Activated effector memory CD4-positive, alpha-beta T cell treated with Interleukin-2 at 50 U/mL for 16 hours (primary cell): Measurements from ENCODE around the gene ZMPSTE24.
"Not testable (repeated sequence)": the region's sequence is repeated elsewhere in the genome, so short reads cannot be mapped to it uniquely, and the experiment has no call there.

Source experiments
- DNase-seq: peaks from one replicate; pipeline ENCODE4 v3.0.0-alpha.2; 2020

ZMPSTE24 gene

GRCh38 chr1:40257688-40258444 lies at the start of gene ZMPSTE24:
Gene ZMPSTE24 (plus strand): TSS chr1:40258236. CDS start chr1:40258272, 36 bp downstream.
- DNase-seq, result peak; percentile 95

DNA sequence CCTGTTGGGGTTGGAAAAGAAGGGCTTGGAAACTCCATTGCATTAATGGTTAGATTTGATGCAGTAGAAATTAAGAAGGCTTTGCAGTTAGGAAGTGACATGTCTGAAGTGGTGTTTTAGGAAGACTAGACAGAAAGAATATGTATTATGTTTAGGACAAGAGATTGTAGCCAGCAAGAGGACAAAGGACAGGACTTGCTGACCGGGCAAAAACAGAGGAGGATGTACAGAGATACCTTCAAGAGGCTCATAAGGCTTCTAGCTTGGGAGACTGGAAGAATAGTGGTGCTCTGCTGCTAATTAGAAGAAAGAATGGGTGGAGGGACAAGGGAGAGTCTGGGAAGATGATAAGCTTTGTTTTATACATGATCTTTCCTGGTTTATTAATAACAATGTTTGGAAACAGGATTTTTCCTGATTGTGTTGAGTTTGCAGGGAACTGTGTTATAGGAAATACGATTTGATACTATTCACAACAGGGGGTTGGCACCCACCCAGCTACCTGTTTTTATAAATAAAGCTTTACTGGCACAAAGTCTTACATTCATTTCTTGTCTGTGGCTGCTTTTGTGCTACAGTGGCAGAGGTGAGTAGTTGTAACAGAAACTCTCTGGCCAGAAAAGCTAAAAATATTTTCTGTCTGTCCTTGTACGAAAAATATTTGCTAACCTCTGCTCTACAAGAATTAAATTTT lies 47.4 kb upstream of the ZMPSTE24 start:
- DNase-seq, result no peak

DNA sequence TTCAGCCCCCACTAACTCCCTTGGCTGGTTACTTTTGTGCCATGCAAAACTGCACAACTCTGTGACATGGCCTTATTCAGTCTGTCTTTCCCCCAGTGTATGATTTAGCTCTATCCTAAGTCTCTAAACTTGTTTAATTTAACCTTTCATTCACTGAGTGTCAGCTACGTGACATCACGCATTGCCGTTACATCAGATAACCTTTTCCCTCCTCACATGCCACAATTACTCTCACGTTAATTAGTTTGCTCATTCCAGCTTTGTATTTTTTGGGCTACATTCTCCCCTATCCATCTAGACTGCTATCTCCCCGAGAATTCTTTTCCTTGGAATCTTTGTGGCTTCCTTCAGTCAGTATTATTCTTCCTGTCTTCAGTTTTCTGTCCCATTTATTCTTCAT lies 39.7 kb upstream of the ZMPSTE24 start:
- no peak for DNase-seq

DNA sequence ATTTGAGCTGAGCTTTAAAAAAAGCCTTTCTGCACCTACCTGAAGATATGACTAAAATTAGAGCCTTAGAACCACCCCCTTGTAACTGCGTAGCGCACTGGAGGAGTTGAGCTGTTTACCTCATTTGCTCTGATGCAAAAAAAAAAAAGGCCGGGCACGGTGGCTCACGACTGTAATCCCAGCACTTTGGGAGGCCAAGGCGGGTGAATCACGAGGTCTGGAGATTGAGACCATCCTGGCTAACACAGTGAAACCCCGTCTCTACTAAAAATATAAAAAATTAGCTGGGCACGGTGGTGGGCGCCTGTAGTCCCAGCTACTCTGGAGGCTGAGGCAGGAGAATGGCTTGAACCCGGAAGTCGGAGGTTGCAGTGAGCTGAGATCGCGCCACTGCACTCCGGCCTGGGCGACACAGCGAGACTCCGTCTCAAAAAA lies 36.5 kb upstream of the ZMPSTE24 start:
- not testable (repeated sequence) for DNase-seq

- no peak for DNase-seq
These were observed 35.9 kb upstream of the ZMPSTE24 start for GRCh38 chr1:40221977-40222772.

DNA sequence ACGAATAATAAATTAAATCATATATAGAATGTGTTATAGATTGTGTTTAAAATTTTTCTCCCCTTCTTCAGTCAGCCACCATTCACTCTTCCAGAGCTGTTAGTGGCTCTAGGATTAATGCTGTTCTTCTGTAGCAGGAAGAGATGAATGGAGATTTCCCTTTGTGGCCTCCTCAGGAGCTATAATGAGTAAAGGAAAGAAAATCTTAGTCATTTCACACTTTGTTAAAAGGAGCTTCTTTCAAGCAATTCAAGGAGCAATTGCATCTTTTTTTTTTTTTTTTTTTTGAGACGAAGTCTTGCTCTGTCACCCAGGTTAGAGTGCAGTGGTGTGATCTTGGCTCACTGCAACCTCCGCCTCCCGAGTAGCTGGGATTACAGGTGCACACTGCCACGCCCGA lies 34.0 kb upstream of the ZMPSTE24 start:
- DNase-seq, result no peak

GRCh38 chr1:40226192-40226591 lies 31.8 kb upstream of the ZMPSTE24 start:
- no peak for DNase-seq

DNA sequence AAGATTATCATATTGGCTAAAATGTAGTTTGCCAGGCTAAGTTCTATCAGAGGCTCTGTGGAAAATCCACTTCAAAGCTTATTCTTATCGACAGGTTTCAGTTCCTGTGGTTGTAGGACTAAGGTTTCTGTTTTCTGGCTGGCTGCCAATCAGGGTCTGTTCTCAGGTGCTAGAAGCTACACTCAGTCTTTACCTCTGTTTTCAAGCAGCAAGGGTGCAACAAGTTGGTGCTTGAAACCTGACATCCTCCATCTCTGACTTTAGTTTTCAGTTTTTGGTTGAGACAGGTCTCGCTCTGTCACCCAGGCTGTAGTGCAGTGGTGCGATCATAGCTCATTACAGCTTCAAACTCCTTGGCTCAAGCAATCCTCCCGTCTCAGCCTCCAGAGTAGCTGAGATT lies 25.6 kb upstream of the ZMPSTE24 start:
- DNase-seq, result no peak

DNA sequence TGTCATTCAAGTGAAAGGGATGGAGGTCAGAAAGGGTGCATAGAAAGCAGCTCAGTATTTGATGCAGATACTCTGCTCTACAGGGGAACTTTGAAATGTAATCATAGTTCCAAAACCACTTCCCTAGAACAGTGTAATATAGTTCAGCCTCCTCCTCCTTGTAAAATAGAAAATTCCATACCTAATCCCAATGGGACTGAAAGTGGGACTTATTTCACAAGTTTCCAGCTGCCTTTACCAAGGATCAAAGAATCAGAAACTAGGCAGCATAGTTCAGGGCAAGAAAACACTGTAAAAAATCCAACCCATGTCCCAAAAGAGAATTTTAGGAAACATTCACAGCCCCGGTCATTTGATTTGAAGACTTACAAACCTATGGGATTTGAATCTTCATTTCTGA lies 18.4 kb upstream of the ZMPSTE24 start:
- no peak for DNase-seq

DNA sequence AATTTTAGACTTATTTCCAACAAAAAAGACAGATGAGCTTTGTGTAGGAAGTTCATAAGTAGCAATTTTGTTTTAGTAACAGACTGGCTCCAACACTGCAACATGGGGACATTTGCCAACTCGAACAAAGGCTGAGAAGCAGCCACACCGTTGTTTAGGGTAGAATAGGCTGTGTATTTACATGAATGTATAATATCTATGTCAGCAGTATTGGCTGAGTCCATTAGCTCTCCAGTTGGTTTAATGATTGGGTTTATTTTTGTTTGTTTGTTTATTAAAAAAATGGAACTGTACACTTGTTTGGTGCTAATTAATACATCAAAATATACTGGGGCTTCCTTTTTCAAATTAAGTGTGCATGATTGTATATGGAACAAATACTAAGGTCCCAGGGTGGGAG lies 17.6 kb upstream of the ZMPSTE24 start:
- DNase-seq, result no peak

- no peak for DNase-seq
These were observed 16.7 kb upstream of the ZMPSTE24 start for GRCh38 chr1:40241362-40241761.

- DNase-seq, result no peak
These were observed 14.7 kb upstream of the ZMPSTE24 start for GRCh38 chr1:40243351-40243750.

GRCh38 chr1:40244138-40244744 lies 13.8 kb upstream of the ZMPSTE24 start:
- no peak for DNase-seq

- DNase-seq, result no peak
These were observed 12.3 kb upstream of the ZMPSTE24 start for GRCh38 chr1:40245686-40246085.

DNA sequence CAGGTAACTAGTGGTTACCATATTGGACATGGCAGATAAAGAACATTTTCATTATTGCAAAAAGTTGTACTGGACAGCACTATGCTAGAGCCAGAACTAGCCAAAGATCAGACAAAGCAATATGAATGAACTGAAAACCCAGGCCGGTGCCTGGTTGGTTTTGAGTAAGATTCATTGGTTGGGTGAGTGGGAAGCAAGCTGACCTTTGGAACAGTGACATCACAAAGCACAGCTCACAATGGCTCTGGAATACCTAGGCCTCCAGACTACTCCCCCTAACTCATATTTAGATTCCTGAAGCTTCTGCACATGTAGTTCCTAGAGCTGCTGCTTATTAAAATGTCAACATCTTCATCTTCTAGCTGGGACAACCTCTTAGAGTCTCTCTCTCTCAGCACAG lies 10.4 kb upstream of the ZMPSTE24 start, which contains the start of gene TMCO2:
TSS of gene TMCO2 (plus strand) at position 283 of the 400 bp plus-strand sequence. CDS start at position 340, 57 bp downstream.
- DNase-seq, result no peak

DNA sequence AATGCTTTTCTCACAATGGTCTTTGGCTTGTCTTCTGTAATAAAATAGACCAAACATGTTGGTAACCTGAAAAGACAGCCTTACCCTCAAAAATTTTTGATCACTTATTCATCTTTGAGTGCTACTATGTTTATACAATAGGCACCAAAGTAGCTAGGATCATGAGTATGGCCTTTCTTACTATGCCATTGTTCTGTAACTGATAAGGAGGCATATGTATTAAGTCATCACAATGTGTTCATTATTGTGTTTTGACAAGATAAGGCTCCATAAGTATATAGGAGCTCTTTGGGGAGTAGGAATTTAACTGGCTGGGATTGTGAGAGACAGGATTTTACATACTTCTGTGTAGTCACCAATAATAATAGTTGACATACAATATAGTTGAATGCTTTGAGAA lies 9.6 kb upstream of the ZMPSTE24 start:
- DNase-seq, result no peak

- no peak for DNase-seq
These were observed 6.6 kb upstream of the ZMPSTE24 start for GRCh38 chr1:40251456-40251855.

GRCh38 chr1:40252601-40253000 lies 5.4 kb upstream of the ZMPSTE24 start:
- DNase-seq, result no peak

DNA sequence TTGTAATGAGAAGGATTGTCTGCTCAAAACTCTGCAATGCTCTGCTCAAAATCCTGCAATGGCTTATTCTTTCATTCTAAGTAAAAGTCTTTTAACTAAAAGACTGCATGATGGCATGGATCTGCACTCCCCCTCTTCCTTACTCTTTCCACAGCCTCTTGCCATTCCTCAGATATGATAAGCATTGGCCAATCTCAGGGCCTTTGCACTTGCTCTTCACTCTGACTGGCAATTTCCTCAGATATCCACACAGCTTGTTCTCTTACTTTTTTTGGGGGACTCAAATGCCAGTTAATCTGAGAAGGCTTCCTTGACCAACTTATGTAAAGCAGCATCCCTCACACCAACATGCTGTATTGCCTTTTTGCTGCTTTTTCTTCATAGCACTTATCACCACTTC lies 2.8 kb upstream of the ZMPSTE24 start:
- DNase-seq, result no peak

DNA sequence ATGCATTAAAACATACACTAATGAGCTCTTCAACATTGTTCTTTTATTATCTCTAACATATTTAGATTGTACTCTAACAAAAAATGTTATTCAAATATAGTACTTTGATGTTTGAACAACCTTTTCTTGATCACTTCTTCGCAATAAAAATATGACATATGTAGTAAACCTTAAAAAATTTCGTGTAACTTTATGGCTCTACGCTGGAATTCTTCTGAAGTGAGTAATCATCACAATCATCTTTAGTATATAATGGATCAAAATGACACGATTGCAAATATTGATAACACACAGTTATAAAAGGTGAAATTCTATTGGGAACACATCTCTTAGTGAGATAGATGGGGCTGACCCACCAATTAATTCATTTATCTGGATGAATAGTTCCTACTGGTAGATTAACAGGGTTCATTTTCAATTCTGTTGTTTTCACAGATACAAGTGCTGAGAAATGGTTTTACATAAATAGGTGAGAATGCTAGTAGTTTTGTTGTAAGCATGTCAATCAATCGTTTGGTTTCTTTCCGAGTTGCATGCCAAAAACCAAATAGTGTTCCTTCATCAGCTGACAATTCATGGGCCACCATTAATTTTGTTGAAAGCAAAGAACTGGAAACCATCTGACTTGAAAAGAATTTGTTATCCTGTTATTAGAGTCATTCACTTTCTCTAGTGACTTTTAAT lies 1.5 kb upstream of the ZMPSTE24 start:
- no peak for DNase-seq

- no peak for DNase-seq
These were observed 736 bp upstream of the ZMPSTE24 start for GRCh38 chr1:40257313-40257687.

GRCh38 chr1:40258445-40258769 lies 371 bp downstream of the ZMPSTE24 start:
- DNase-seq, result no peak

- DNase-seq, result no peak
These were observed 6.3 kb downstream of the ZMPSTE24 start for GRCh38 chr1:40264354-40264781.
